H9 (cell line): ENCODE measurements around the gene FOXK1. TPM values are rescaled to one million over a fixed set of nuclear protein-coding genes. Genes with fewer than 3 reads are reported as not detected.

ENCODE experiments used
- DNase-seq: peaks from one replicate; pipeline ENCODE4 v3.0.0-alpha.2; 2017
- H2AFZ ChIP-seq: one replicate; pipeline ENCODE4 v1.6.1; 2013; ENCODE audit warnings: mild to moderate bottlenecking, low read length, control low read depth, moderate library complexity
- H2AK5ac ChIP-seq: 2 replicates; pipeline ENCODE4 v1.6.1; 2013; ENCODE audit warnings: low read length, control low read depth, mixed read lengths; ENCODE audit not compliant: insufficient read length
- H2BK120ac ChIP-seq: one replicate; pipeline ENCODE4 v1.6.1; 2013; ENCODE audit warnings: low read depth, mild to moderate bottlenecking, low read length, control low read depth, inconsistent platforms; ENCODE audit not compliant: poor library complexity, severe bottlenecking
- H2BK12ac ChIP-seq: 2 replicates; pipeline ENCODE4 v1.6.1; 2013; ENCODE audit warnings: low read length, control low read depth, mixed read lengths, low read depth; ENCODE audit not compliant: insufficient read length
- H2BK15ac ChIP-seq: 2 replicates; pipeline ENCODE4 v1.6.1; 2013; ENCODE audit warnings: low read depth, low read length, control low read depth
- H2BK20ac ChIP-seq: one replicate; pipeline ENCODE4 v1.6.1; 2013; ENCODE audit warnings: low read depth, mild to moderate bottlenecking, low read length, control low read depth, inconsistent platforms; ENCODE audit not compliant: poor library complexity, severe bottlenecking
- H2BK5ac ChIP-seq: 2 replicates; pipeline ENCODE4 v1.6.1; 2013; ENCODE audit warnings: low read length, control low read depth, mixed read lengths; ENCODE audit not compliant: insufficient read length
- H3K14ac ChIP-seq: 2 replicates; pipeline ENCODE4 v1.6.1; 2013; ENCODE audit warnings: low read length, control low read depth; ENCODE audit not compliant: insufficient read depth
- H3K18ac ChIP-seq: 2 replicates; pipeline ENCODE4 v1.6.1; 2013; ENCODE audit warnings: low read depth, mild to moderate bottlenecking, mixed read lengths, low read length, control low read depth; ENCODE audit not compliant: insufficient read length
- H3K23ac ChIP-seq: 2 replicates; pipeline ENCODE4 v1.6.1; 2013; ENCODE audit warnings: low read length, control low read depth, mixed read lengths, low read depth; ENCODE audit not compliant: insufficient read length
- H3K23me2 ChIP-seq: 2 replicates; pipeline ENCODE4 v1.6.1; 2013; ENCODE audit warnings: low read depth, mild to moderate bottlenecking, mixed read lengths, low read length, control low read depth; ENCODE audit not compliant: insufficient read length, poor library complexity, severe bottlenecking
- H3K27ac ChIP-seq: 2 replicates; pipeline ENCODE4 v1.5.1; 2013; ENCODE audit warnings: low read length, control low read depth, mixed read lengths, low read depth; ENCODE audit not compliant: insufficient read length
- H3K27me3 ChIP-seq: 2 replicates; pipeline ENCODE4 v1.6.1; 2013; ENCODE audit warnings: low read length, control low read depth, inconsistent platforms; ENCODE audit not compliant: insufficient read depth
- H3K4ac ChIP-seq: 2 replicates; pipeline ENCODE4 v1.6.1; 2013; ENCODE audit warnings: low read depth, mild to moderate bottlenecking, control low read depth, inconsistent platforms, low read length, moderate library complexity
- H3K4me1 ChIP-seq: 2 replicates; pipeline ENCODE4 v1.6.1; 2013; ENCODE audit warnings: low read length, control low read depth, inconsistent platforms; ENCODE audit not compliant: insufficient read depth
- H3K4me2 ChIP-seq: 2 replicates; pipeline ENCODE4 v1.6.1; 2013; ENCODE audit warnings: low read length, control low read depth, mixed read lengths; ENCODE audit not compliant: insufficient read length, insufficient read depth
- H3K56ac ChIP-seq: 2 replicates; pipeline ENCODE4 v1.6.1; 2013; ENCODE audit warnings: low read depth, mild to moderate bottlenecking, mixed read lengths, low read length, control low read depth; ENCODE audit not compliant: insufficient read length
- H3K79me1 ChIP-seq: 2 replicates; pipeline ENCODE4 v1.6.1; 2013; ENCODE audit warnings: low read depth, mild to moderate bottlenecking, moderate library complexity, low read length, control low read depth, inconsistent platforms; ENCODE audit not compliant: insufficient read depth, poor library complexity, severe bottlenecking
- H3K79me2 ChIP-seq: 2 replicates; pipeline ENCODE4 v1.6.1; 2013; ENCODE audit warnings: low read length, control low read depth, inconsistent platforms; ENCODE audit not compliant: insufficient read depth
- H3K9ac ChIP-seq: 2 replicates; pipeline ENCODE4 v1.6.1; 2013; ENCODE audit warnings: low read length, control low read depth, mixed read lengths; ENCODE audit not compliant: insufficient read length; ENCODE audit errors: extremely low read depth
- H3K9me3 ChIP-seq: one replicate; pipeline ENCODE4 v1.6.1; 2013; ENCODE audit warnings: low read depth, low read length, inconsistent platforms; ENCODE audit not compliant: control insufficient read depth
- H3T11ph ChIP-seq: one replicate; pipeline ENCODE4 v1.6.1; 2013; ENCODE audit warnings: mild to moderate bottlenecking, low read length, control low read depth, inconsistent platforms
- H4K20me1 ChIP-seq: one replicate; pipeline ENCODE4 v1.6.1; 2013; ENCODE audit not compliant: control insufficient read depth, insufficient read length, insufficient read depth
- H4K5ac ChIP-seq: 2 replicates; pipeline ENCODE4 v1.6.1; 2013; ENCODE audit warnings: low read depth, mild to moderate bottlenecking, mixed read lengths, low read length, control low read depth; ENCODE audit not compliant: insufficient read length
- H4K8ac ChIP-seq: replicated peaks from 2 replicates; pipeline ENCODE4 v1.6.1; 2013; ENCODE audit warnings: low read length, control low read depth, mixed read lengths, low read depth; ENCODE audit not compliant: insufficient read length
- H4K91ac ChIP-seq: 2 replicates; pipeline ENCODE4 v1.6.1; 2013; ENCODE audit warnings: low read depth, mild to moderate bottlenecking, moderate library complexity, mixed read lengths, low read length, control low read depth; ENCODE audit not compliant: insufficient read length
- H3K27ac Mint-ChIP-seq, 3 experiments: 2 replicates in 2 of 3; 3 replicates in 1 of 3; pipeline ENCODE4 v1.8.0; 2020 to 2021; ENCODE audit warnings: mixed read lengths in 3 of 3, mild to moderate bottlenecking in 1 of 3, moderate library complexity in 1 of 3
- H3K27me3 Mint-ChIP-seq: 2 replicates; pipeline ENCODE4 v1.8.0; 2021; ENCODE audit warnings: low read depth, mild to moderate bottlenecking, moderate library complexity, mixed read lengths
- H3K36me3 Mint-ChIP-seq, 3 experiments: 2 replicates in 2 of 3; 3 replicates in 1 of 3; pipeline ENCODE4 v1.8.0; 2020 to 2021; ENCODE audit warnings: low read depth in 3 of 3, mixed read lengths in 3 of 3; ENCODE audit not compliant: insufficient read depth in 1 of 3
- H3K4me1 Mint-ChIP-seq, 2 experiments: 2 replicates each; pipeline ENCODE4 v1.8.0; 2020; ENCODE audit warnings: mixed read lengths in 2 of 2
- H3K4me3 Mint-ChIP-seq, 2 experiments: 2 replicates in 1 of 2; 3 replicates in 1 of 2; pipeline ENCODE4 v1.8.0; 2020 to 2021; ENCODE audit warnings: mild to moderate bottlenecking in 2 of 2, mixed read lengths in 2 of 2, moderate library complexity in 1 of 2
- H3K9me3 Mint-ChIP-seq, 2 experiments: 2 replicates in 1 of 2; 3 replicates in 1 of 2; pipeline ENCODE4 v1.8.0; 2020; ENCODE audit warnings: mild to moderate bottlenecking in 2 of 2, mixed read lengths in 2 of 2, moderate library complexity in 1 of 2
- CTCF ChIP-seq: fragments of 200-600 bp; sonication (generic); conservative IDR thresholded peaks from 3 replicates; pipeline ENCODE4 v1.8.0; 2021; ENCODE audit warnings: antibody characterized with exemption, mild to moderate bottlenecking
- WGBS: extraction: QIAGEN DNeasy Blood & Tissue Kit; methylation state at CpG from one replicate; pipeline ENCODE4 v1.1.7; 2013; ENCODE audit warnings: missing lambda C conversion rate, low lambda C conversion rate, mixed read lengths; ENCODE audit not compliant: insufficient read length; ENCODE audit errors: extremely low coverage; 5-methylcytosine and 5-hydroxymethylcytosine counted together
- total RNA-seq: library from RNA; stranded (reverse); gene quantifications from 2 replicates; pipeline ENCODE4 v1.2.1, GENCODE V29; 2021

FOXK1 gene
- total RNA-seq, 1 experiment from 2014 or later: 14.4 TPM

- no peak overlapping the region for H4K8ac ChIP-seq
- H3T11ph ChIP-seq: no peak overlapping the region
- no peak overlapping the region for H3K9ac ChIP-seq
- H3K4me2 ChIP-seq: no peak overlapping the region
- no peaks in the 10 kb centered on the region for H3K9me3 Mint-ChIP-seq
- no peak overlapping the region for H3K4ac ChIP-seq
- H3K23me2 ChIP-seq: no peaks in the 10 kb centered on the region
- peak overlapping the region in 1 of 3 experiments; percentile 35; a peak in 1 of 7 replicates for H3K27ac Mint-ChIP-seq
- DNase-seq: no peak
- no peak overlapping the region for H2BK12ac ChIP-seq
- no peaks in the 10 kb centered on the region for H3K27me3 Mint-ChIP-seq
- no peaks in the 10 kb centered on the region for H3K79me2 ChIP-seq
- peaks cover 9 to 11% (median 10%) of the 10 kb centered on the region in 3 experiments; a peak in 6 of 7 replicates for H3K36me3 Mint-ChIP-seq
- H2BK20ac ChIP-seq: no peak overlapping the region
- H4K91ac ChIP-seq: no peak overlapping the region
- H3K4me3 Mint-ChIP-seq: no peak overlapping the region
- no peak overlapping the region for H3K18ac ChIP-seq
- H2BK5ac ChIP-seq: no peak overlapping the region
- H2AK5ac ChIP-seq: no peak overlapping the region
- H3K14ac ChIP-seq: no peak overlapping the region
- WGBS: no CpG with 5 or more reads among the region's 54 CpGs
- no peak overlapping the region for H4K5ac ChIP-seq
- no peaks in the 10 kb centered on the region for H4K20me1 ChIP-seq
- H3K9me3 ChIP-seq: no peaks in the 10 kb centered on the region
- H3K27ac ChIP-seq: no peak overlapping the region
- no peaks in the 10 kb centered on the region for H3K79me1 ChIP-seq
- no peak overlapping the region for H3K56ac ChIP-seq
- no peak overlapping the region for H3K23ac ChIP-seq
- H2BK15ac ChIP-seq: no peak overlapping the region
- TF ChIP-seq CTCF: no peak
- H2BK120ac ChIP-seq: no peak overlapping the region
- no peaks in the 10 kb centered on the region for H3K27me3 ChIP-seq
- H3K4me1 ChIP-seq: no peaks in the 10 kb centered on the region
- no peaks in the 10 kb centered on the region for H3K4me1 Mint-ChIP-seq
- no peak overlapping the region for H2AFZ ChIP-seq
Measured at GRCh38 chr7:4762121-4763055, 80.3 kb downstream of the FOXK1 start.
